ENCODE data around the gene PRRT4.

PRRT4 gene

GRCh38 chr7:128374041-128374440, 12.6 kb upstream of the PRRT4 start:
- no peak for DNase-seq (ENCODE audit: low spot score)

- no peak for DNase-seq (ENCODE audit: low spot score)
Observed at GRCh38 chr7:128373606-128374005, 12.1 kb upstream of the PRRT4 start.

- no peak for DNase-seq (ENCODE audit: low spot score)
Observed at GRCh38 chr7:128370491-128370890, 9.0 kb upstream of the PRRT4 start.

- no peak for DNase-seq (ENCODE audit: low spot score)
Observed at GRCh38 chr7:128366986-128367385, 5.5 kb upstream of the PRRT4 start.

- no peak for DNase-seq (ENCODE audit: low spot score)
Observed at GRCh38 chr7:128366300-128366699, 4.8 kb upstream of the PRRT4 start.

DNA sequence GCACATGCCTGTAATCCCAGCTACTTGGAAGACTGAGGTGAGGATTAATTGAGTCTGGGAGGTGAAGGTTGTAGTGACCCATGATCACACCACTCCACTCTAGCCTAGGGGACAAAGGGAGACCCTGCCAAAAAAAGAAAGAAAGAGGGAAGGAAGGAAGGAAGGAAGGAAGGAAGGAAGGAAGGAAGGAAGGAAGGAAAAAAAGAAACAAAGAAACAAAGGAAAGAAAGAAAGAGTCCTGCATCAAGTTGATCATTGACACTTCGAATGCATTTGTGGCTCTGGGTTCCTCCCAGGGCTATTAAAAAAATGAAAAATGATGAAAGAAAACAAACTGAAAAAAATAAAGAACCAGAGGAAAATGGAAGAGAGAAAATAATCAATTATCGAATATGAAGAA, 3.9 kb upstream of the PRRT4 start:
- DNase-seq (ENCODE audit: low spot score): no peak

- no peak for DNase-seq (ENCODE audit: low spot score)
Observed at GRCh38 chr7:128364166-128364870, 2.8 kb upstream of the PRRT4 start.

DNA sequence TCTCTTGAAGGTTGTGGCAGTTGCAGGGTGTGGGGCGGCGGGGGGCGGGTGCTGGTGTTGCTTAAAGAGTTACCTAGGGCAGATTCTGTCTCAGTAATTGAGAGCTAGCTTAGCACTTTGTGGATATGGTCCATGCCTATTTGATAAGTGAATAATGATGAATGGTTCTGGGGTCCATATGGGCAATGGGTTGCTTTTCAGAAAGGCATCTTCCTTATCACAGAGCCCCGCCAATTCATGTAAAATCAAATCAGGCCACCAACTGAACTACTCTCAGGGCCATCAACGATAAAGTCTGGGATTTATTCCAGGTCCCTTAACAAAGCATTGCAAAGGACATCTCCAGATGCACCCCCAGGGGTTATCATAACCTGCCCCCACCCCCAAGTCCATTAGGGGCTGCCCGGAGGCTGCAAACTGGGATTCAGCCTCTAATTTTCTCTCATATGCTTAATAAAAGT, 1.8 kb upstream of the PRRT4 start:
- DNase-seq (ENCODE audit: low spot score): no peak

DNA sequence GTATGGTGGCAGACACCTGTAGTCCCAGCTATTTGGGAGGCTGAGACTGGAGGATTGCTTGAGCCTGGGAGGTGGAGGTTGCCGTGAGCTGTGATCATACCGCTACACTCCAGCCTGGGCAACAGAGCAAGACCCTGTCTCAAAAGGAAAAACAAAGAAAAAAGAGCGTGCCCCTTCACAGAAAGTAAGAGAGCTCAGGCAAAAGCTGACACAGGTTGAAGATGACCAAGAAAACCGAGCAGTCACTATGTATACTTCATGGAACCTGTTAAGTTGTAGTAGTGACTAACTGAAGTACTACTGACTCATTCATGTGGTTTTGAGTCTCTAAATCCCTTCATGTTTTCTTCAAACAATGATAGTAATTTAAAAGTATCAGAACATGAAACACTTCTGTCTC, 1.2 kb upstream of the PRRT4 start:
- DNase-seq (ENCODE audit: low spot score): no peak

DNA sequence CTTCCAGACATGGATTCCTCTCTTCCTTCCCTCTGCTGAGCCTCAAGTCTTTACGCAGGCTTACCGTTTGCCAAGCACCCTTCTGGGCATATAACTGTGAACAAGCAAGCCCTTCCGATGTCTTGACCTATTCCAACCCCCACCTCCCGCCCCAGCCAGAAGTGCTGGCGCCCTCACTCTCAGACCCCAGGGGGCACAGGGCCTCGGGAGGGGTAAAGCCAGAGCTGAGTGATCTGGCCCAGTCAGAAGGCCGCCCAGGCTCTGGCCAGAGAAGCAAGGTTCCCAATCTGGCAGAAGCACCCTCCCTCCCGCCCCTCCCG, 1.2 kb downstream of the PRRT4 start:
- no peak for DNase-seq (ENCODE audit: low spot score)

DNA sequence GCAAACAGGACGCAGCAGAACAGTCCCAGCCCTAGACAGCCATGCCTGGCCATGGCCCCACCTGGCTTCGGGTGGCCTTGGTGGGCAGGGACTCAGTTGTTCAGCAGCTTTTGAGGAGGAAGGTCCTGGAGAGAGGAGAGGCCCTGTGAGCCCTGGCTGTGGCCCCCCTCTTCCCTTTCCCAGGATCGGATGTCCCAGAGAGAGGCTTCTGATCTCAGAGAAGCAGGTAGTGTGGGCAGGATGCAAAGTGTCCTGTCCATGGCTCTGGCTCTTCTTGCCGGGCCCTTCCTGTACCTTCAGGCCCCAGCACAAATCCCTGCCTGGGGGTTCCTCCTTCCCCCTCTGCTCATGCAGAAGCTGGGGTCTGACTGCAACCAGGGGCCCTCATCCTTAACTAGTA, 1.6 kb downstream of the PRRT4 start:
- DNase-seq (ENCODE audit: low spot score): no peak

DNA sequence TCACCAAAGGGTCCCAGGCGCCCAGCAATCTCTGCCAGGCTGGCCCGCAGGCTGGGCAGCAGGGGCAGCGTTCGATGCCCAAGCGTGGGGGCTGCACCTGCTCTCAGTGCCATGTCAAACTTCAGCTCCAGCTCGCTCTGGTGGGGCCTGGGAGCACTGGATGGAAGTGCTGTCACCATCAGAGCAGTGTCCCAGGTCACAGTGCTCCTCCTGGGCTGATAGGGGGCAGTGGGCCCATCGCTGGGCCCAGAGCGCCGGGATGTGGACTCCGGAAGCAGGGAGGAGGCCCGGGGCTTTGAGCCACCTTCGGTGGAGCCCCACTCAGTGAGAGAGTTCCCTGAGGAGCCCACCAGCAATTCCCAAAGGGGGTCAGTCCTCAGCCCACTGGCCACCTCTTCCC, 2.2 kb downstream of the PRRT4 start:
- no peak for DNase-seq (ENCODE audit: low spot score)

GRCh38 chr7:128358233-128358632, 3.3 kb downstream of the PRRT4 start:
- no peak for DNase-seq (ENCODE audit: low spot score)

- DNase-seq (ENCODE audit: low spot score): no peak
Observed at GRCh38 chr7:128357217-128357613, 4.3 kb downstream of the PRRT4 start.

DNA sequence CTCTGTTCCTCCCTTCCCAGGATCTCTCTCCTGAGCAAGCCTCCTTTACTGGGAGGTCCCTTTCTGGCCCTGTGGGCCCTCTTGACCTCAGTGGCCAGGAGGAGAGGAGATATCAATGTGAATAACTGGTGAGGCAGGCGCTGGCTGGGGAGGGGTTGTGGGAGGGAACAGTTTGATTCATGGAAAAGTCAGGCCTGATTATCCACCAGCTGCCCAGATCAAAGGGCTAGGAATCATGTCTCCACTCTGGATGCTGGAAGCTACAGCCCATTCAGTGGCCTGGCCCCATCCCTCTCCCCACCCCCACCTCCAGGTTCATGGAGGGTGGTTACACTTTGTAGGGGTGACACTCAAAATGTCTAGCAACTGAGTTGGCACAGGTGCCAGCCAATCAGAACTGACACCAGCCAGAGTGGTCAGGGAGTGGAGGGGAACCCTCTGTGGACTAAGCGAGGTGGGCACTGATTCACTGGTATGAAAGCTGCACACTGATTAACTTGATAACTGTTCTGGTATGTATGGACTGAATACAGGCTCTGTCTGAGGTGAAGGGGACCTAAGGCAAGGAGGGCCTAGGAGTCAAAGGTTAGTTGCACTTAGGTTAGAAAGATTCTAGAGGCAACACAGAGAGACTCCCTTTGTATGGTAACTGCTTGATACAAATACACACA, 4.8 kb downstream of the PRRT4 start:
- DNase-seq (ENCODE audit: low spot score): no peak

DNA sequence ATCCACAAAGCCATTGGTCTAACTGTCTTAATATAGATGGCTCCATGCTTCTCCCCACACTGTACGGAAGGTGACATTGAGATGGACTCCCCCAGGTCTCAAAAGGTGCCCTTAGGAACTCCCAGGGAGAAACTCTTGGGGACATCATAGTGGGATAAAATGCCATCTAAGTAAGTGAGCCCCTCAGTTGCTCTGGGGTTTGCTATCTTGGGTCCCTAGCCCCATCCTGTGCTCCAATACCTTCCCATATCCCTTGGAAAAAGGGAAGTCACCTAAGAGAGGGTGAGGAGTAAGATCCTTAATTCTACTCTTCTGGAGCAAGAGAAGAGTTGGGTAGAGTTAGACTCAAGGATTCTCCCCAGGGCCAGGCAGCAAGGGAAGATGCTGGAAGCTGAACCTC, 7.9 kb downstream of the PRRT4 start:
- DNase-seq (ENCODE audit: low spot score): no peak

- DNase-seq (ENCODE audit: low spot score): no peak
Observed at GRCh38 chr7:128353189-128353588, 8.3 kb downstream of the PRRT4 start.

DNA sequence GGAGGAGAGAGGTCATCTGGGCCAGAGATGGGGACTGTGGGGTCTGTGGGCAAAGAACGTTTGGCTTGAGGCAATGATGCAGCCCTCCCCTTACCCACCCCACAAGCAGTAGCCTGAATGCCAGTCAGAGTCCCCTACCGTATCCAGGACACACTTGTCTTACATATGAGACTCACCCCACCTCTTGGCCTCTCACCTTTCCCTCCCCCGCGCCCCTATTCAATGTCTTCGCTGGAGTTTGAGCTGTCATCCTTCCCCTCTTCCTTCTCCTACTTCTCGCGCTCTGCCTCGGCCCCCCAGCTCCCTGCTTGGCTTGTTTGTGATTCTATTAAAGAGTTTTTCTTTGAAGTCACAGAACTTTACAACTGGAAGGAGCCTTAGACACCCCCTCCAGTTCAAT, 8.9 kb downstream of the PRRT4 start:
- no peak for DNase-seq (ENCODE audit: low spot score)

DNA sequence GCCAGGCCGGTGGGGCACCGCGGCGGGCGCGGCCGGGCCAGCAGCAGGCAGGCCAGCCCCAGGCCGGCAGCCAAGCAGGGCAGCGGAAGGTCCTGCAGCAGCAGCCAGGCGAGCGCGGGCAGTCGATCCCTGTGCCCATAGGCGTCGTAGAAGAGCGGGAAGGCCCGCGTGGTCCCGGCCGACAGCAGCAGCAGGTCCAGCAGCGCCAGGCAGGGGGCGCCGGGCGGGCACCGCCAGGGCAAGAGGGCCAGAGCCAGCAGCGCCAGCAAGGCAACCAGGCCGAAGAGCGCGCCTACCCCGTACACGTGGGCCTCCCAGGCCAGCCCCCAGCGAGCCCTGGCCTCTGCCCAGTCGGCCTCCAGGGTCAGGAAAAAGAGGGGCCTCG, 9.3 kb downstream of the PRRT4 start:
- no peak for DNase-seq (ENCODE audit: low spot score)

GRCh38 chr7:128351296-128352152, 10.0 kb downstream of the PRRT4 start:
- DNase-seq (ENCODE audit: low spot score): no peak

DNA sequence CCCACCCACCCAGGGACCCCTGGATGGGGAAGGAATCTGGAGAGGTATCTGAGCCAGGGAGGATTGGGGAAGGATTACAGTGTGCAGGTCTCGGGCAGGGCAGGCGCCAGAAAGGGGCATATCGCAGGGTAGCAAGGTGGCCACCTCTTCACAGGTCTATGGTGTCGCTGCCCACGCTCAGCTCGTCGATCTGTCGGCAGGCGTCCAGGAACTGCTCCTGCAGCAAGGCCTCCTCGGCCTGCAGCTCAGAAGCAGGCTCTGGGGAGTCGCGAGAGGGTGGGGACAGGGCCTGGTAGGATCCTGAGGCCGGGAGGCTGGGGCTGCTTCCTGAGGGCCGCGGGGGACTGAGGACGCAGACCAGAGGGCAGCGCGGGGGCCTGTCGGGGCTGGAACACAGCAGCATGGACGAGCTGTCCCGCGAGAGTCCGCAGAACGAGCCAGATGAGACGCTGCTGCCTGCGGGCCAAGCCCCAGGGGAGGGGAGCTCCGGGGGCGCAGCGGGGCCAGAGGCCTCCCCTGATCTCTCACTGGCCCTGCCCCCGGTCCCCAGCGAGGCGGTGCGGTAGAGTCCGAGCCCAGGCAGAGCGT, 10.7 kb downstream of the PRRT4 start:
- no peak for DNase-seq (ENCODE audit: low spot score)

DNA sequence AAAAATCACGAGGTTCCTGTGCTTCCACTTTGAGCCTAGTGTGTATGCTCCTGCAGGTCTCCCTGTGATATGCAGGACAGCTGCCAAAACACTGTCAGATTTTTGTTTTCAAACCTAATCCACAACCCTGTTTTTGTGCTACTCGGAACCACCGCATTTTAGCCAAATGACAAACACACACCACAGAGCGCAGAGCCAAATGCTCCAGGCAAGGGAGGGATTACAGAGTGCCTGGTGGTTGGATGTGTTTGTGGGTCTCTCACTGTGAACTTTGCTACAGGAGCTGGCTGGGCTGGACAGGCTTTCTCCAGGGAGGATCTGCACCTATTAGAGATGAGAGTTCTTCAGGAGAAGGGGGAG, 12.0 kb downstream of the PRRT4 start:
- DNase-seq (ENCODE audit: low spot score): no peak

DNA sequence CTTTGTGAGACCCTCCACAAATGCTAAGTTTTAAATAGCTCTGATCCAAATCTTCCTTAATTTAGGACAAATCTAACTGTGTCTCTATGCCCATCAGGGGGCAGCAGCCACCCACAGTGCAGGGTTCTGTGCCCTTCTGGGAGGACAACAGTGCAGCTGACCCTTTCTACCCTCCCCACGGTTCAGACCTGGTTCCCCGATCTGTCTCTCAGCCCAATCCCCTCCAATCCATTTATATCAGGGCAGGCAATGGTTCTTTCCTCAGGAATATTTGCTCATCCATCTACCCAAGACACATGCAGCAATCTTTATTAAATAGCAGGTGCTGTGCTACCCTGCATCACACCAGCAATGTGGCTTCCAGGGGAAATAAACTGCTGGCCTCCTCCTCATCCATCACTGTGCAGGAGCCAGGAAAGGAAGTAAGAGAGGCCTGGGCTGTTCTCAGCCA, 13.8 kb downstream of the PRRT4 start:
- peak; percentile 72 for DNase-seq (ENCODE audit: low spot score)

Measured in D341Med (cell line).